KOPT-K1 (cell line): ENCODE measurements around the gene OBSCN.

Source experiments
- H3K27ac ChIP-seq: fragments of 200-600 bp; sonication (generic); 2 replicates; pipeline ENCODE4 v1.5.1; 2016; ENCODE audit warnings: antibody characterized with exemption, mild to moderate bottlenecking, low read depth, low read length; ENCODE audit not compliant: poor library complexity, severe bottlenecking
- H3K36me3 ChIP-seq: fragments of 200-600 bp; sonication (generic); 2 replicates; pipeline ENCODE4 v1.5.1; 2017; ENCODE audit warnings: antibody characterized with exemption, mild to moderate bottlenecking, low read length, moderate library complexity; ENCODE audit not compliant: insufficient read depth
- H3K9me3 ChIP-seq: fragments of 200-600 bp; sonication (generic); 2 replicates; pipeline ENCODE4 v1.5.1; 2017; ENCODE audit warnings: antibody characterized with exemption, low read length, mild to moderate bottlenecking; ENCODE audit not compliant: insufficient read depth, poor library complexity, severe bottlenecking

The OBSCN gene

GRCh38 chr1:228408041-228408868 is 200.4 kb downstream of the OBSCN start:
- H3K36me3 ChIP-seq = peaks cover 17% of the 10 kb centered on the region
- no peak overlapping the region for H3K27ac ChIP-seq
- no peaks in the 10 kb centered on the region for H3K9me3 ChIP-seq

GRCh38 chr1:228408869-228409805 is 201.3 kb downstream of the OBSCN start:
- no peak overlapping the region for H3K27ac ChIP-seq
- H3K9me3 ChIP-seq = no peaks in the 10 kb centered on the region
- H3K36me3 ChIP-seq = peaks cover 8% of the 10 kb centered on the region

GRCh38 chr1:228410015-228410414 is 202.2 kb downstream of the OBSCN start:
- no peaks in the 10 kb centered on the region for H3K9me3 ChIP-seq
- H3K36me3 ChIP-seq = no peaks in the 10 kb centered on the region
- no peak overlapping the region for H3K27ac ChIP-seq

GRCh38 chr1:228410671-228411070 is 202.8 kb downstream of the OBSCN start:
- Histone ChIP-seq H3K9me3 (no peaks in the 10 kb centered on the region), H3K27ac (no peak overlapping the region), H3K36me3 (no peaks in the 10 kb centered on the region)

GRCh38 chr1:228411121-228411520 is 203.3 kb downstream of the OBSCN start:
- Histone ChIP-seq H3K36me3 (no peaks in the 10 kb centered on the region), H3K27ac (no peak overlapping the region), H3K9me3 (no peaks in the 10 kb centered on the region)

- no peak overlapping the region for H3K27ac ChIP-seq
- H3K36me3 ChIP-seq = no peaks in the 10 kb centered on the region
Observed at GRCh38 chr1:228411548-228412430, 203.9 kb downstream of the OBSCN start.

GRCh38 chr1:228413241-228414010 is 205.6 kb downstream of the OBSCN start:
- Histone ChIP-seq H3K27ac (peak overlapping the region; percentile 12), H3K9me3 (no peaks in the 10 kb centered on the region), H3K36me3 (no peaks in the 10 kb centered on the region)

More at GRCh38 chr1:228411548-228412430, 203.9 kb downstream of the OBSCN start:
- H3K9me3 ChIP-seq = no peaks in the 10 kb centered on the region

- Histone ChIP-seq H3K27ac (no peak overlapping the region), H3K9me3 (no peaks in the 10 kb centered on the region), H3K36me3 (no peaks in the 10 kb centered on the region)
Observed at GRCh38 chr1:228414511-228415211, 206.8 kb downstream of the OBSCN start.

GRCh38 chr1:228415221-228415620 is 207.4 kb downstream of the OBSCN start:
- no peaks in the 10 kb centered on the region for H3K36me3 ChIP-seq

GRCh38 chr1:228415853-228416216 is 208.0 kb downstream of the OBSCN start:
- Histone ChIP-seq H3K36me3 (no peaks in the 10 kb centered on the region), H3K27ac (no peak overlapping the region)

More at GRCh38 chr1:228415221-228415620, 207.4 kb downstream of the OBSCN start:
- Histone ChIP-seq H3K27ac (no peak overlapping the region), H3K9me3 (no peaks in the 10 kb centered on the region)

GRCh38 chr1:228416217-228416933 is 208.5 kb downstream of the OBSCN start, which contains the start of gene TRIM17:
Gene TRIM17 (minus strand): TSS chr1:228416861. CDS start chr1:228415072, 1,789 bp downstream.
- Histone ChIP-seq H3K9me3 (no peaks in the 10 kb centered on the region), H3K27ac (no peak within 1 kb of the TSS), H3K36me3 (no peaks in the 10 kb centered on the region)

More at GRCh38 chr1:228415853-228416216, 208.0 kb downstream of the OBSCN start:
- H3K9me3 ChIP-seq = no peaks in the 10 kb centered on the region

- no peaks in the 10 kb centered on the region for H3K36me3 ChIP-seq
- no peaks in the 10 kb centered on the region for H3K9me3 ChIP-seq
- H3K27ac ChIP-seq = no peak overlapping the region
Observed at GRCh38 chr1:228417061-228417460, 209.2 kb downstream of the OBSCN start.
